A673 (cell line): ENCODE results near the gene CHST12.

Source experiments
- EZH2 ChIP-seq: fragments of 200-600 bp; sonication (generic); IDR thresholded peaks from 2 replicates; pipeline ENCODE4 v1.6.1; 2017; ENCODE audit warnings: borderline replicate concordance, low read depth, mild to moderate bottlenecking, mixed read lengths, antibody characterized with exemption, low read length; ENCODE audit not compliant: poor library complexity, severe bottlenecking
- TF ChIP-seq, protein P1 (sequence below): fragments of 300-800, 200-600 bp; sonication (generic); conservative IDR thresholded peaks from 2 replicates; pipeline ENCODE4 v1.5.1; 2017; ENCODE audit warnings: low read depth, mild to moderate bottlenecking, antibody characterized with exemption, low read length, moderate library complexity, mixed read lengths

DNA sequence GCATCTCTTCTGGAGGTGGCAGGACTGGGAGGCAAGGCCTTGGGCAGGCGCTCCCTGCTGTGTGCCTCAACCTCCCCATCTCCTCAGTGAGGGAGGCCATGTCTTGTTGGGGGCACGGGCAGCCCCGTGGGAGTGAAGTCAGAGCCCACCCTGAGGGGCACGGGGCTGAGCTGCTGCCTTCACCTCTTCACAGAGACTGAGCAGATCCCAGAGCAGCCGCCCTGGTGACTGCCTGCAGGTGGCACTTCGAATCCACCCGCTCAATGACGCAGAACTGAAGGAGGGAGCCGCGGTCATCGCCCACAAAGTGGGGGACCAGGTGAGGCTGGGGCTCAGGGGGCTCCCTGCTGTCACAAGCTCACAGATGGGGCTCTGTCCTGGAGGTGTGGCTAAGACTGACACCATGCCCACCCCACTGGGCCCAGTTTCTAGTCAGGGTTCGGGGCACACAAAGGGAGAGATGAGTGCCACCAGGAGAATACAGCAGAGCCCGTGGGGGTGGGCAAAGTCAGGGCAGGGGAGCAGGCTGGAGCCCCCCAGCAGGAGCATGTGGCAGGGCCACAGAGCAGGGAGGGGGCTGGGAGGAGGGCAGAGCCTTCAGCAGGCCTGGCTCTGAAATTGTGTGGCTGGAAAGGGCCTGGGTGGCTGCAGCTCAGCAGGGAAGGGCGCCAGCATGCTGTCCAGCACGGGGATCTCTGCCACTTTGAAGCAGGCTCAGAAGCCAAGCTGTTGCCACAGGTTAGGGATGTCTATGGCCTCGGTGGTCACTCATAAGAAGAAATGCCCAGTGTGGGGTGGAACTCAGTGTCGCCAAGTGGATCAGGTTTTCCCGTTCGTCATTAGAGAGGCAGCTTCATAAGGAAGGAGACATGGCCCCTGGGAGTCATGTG, 18.8 kb upstream of the CHST12 start:
- TF ChIP-seq EZH2 = no peak
- TF ChIP-seq, protein P1, sequence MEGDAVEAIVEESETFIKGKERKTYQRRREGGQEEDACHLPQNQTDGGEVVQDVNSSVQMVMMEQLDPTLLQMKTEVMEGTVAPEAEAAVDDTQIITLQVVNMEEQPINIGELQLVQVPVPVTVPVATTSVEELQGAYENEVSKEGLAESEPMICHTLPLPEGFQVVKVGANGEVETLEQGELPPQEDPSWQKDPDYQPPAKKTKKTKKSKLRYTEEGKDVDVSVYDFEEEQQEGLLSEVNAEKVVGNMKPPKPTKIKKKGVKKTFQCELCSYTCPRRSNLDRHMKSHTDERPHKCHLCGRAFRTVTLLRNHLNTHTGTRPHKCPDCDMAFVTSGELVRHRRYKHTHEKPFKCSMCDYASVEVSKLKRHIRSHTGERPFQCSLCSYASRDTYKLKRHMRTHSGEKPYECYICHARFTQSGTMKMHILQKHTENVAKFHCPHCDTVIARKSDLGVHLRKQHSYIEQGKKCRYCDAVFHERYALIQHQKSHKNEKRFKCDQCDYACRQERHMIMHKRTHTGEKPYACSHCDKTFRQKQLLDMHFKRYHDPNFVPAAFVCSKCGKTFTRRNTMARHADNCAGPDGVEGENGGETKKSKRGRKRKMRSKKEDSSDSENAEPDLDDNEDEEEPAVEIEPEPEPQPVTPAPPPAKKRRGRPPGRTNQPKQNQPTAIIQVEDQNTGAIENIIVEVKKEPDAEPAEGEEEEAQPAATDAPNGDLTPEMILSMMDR = no peak
